Activated B cell treated with CpG ODN at 0.5 μM for 24 hours (primary cell): ENCODE data around the gene ADAMTS6. TPM values are rescaled to one million over a fixed set of nuclear protein-coding genes. Genes with fewer than 3 reads are reported as not detected.

Experiments used
- ATAC-seq: fragments of 200-7000 bp; cut with Tn5 transposase; one replicate; pipeline ENCODE4 v1.10.0; 2021; ENCODE audit warnings: low read depth, mild to moderate bottlenecking, moderate library complexity
- CTCF ChIA-PET: fragments of 350-600 bp; sonication (Branson Sonifier 250); formaldehyde crosslinking; loops from one replicate; lab custom pipeline; 2021; ENCODE audit warnings: antibody characterized with exemption; lab: Charles Lee
- POLR2A ChIA-PET: fragments of 350-600 bp; sonication (Branson Sonifier 250); formaldehyde crosslinking; loops from one replicate; lab custom pipeline; 2021; ENCODE audit warnings: antibody characterized with exemption; lab: Charles Lee
- DNase-seq: peaks from one replicate; pipeline ENCODE4 v3.0.0; 2022
- H3K27ac Mint-ChIP-seq: one replicate; pipeline ENCODE4 v1.8.0; 2020; ENCODE audit warnings: mixed read lengths
- H3K27me3 Mint-ChIP-seq: one replicate; pipeline ENCODE4 v1.8.0; 2021; ENCODE audit warnings: mixed read lengths
- H3K36me3 Mint-ChIP-seq: one replicate; pipeline ENCODE4 v1.8.0; 2021; ENCODE audit warnings: low read depth, mixed read lengths
- H3K4me1 Mint-ChIP-seq: one replicate; pipeline ENCODE4 v1.8.0; 2021; ENCODE audit warnings: mixed read lengths
- H3K4me3 Mint-ChIP-seq: one replicate; pipeline ENCODE4 v1.8.0; 2020; ENCODE audit warnings: mild to moderate bottlenecking, mixed read lengths
- H3K9me3 Mint-ChIP-seq: one replicate; pipeline ENCODE4 v1.8.0; 2020; ENCODE audit warnings: mixed read lengths
- intact Hi-C: fragments of 100-400 bp; cut with micrococcal nuclease; formaldehyde crosslinking; loops from one replicate; pipeline ENCODE4 v1.15.1; 2024
- total RNA-seq: library from RNA; stranded (reverse); gene quantifications from 2 replicates; pipeline ENCODE4 v1.2.3, GENCODE V29; 2022
- TF ChIP-seq, protein P1 (sequence below): fragments of 200-600 bp; IDR thresholded peaks from one replicate; pipeline ENCODE4 v1.8.0; 2022; ENCODE audit warnings: antibody characterized with exemption, mild to moderate bottlenecking

ADAMTS6 gene
- total RNA-seq, 1 donor from 2014 or later: 3.2 TPM

DNA sequence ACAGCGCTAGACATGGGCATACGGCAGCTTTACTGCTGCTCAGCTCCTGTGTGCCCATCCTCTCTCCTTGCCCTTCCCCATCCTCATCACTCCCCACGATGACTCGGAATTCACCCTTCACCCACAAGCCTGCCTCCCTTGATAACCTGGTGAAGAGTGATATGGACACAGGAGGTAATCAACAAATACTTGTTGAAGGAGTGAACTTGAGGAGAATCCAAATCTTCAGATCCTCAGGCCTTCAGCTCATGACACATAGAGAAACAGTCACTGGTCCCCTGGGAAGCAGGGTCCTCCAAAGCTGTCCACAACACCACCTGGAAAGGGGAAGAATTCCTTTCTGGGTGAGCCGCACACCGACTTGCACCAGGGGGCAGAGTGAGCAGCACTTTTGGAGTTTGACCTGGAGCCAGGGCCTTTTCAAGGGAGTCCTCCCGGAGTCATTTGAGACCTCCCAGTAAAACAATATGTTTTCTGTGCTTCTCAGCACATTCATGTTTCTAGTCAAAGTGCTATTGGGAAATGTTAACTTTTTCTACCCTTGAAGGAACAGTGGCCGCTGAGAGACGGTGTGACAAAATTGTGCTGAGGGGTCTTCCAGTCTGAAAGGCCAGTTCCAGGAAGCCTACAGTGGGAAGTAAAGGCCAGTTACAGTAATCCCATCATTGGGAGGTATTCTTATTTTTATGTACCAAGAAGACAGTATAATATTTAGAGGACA lies 380.6 kb downstream of the ADAMTS6 start:
- TF ChIP-seq, protein P1, sequence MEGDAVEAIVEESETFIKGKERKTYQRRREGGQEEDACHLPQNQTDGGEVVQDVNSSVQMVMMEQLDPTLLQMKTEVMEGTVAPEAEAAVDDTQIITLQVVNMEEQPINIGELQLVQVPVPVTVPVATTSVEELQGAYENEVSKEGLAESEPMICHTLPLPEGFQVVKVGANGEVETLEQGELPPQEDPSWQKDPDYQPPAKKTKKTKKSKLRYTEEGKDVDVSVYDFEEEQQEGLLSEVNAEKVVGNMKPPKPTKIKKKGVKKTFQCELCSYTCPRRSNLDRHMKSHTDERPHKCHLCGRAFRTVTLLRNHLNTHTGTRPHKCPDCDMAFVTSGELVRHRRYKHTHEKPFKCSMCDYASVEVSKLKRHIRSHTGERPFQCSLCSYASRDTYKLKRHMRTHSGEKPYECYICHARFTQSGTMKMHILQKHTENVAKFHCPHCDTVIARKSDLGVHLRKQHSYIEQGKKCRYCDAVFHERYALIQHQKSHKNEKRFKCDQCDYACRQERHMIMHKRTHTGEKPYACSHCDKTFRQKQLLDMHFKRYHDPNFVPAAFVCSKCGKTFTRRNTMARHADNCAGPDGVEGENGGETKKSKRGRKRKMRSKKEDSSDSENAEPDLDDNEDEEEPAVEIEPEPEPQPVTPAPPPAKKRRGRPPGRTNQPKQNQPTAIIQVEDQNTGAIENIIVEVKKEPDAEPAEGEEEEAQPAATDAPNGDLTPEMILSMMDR: no peak
- ChIA-PET POLR2A (interaction anchor here (1.3 kb wide), 1 partner anchor 381 kb away, joined by 4 read pairs; no protein-coding TSS in a partner anchor), CTCF (interaction anchor here (2.5 kb wide), 1 partner anchor 382 kb away, joined by 9 read pairs; no protein-coding TSS in a partner anchor)
- Mint-ChIP-seq H3K36me3 (no peaks in the 10 kb centered on the region), H3K4me1 (peaks cover 27% of the 10 kb centered on the region), H3K4me3 (peak overlapping the region; percentile 88), H3K27ac (peak overlapping the region; percentile 51), H3K27me3 (no peaks in the 10 kb centered on the region), H3K9me3 (no peaks in the 10 kb centered on the region)
- ATAC-seq (no peak), DNase-seq (no peak)
- intact Hi-C loops: loop anchor here (5.0 to 10.0 kb wide), 4 partner anchors 34 to 524 kb away; partner anchors contain the start of genes CENPK, PPWD1, SHLD3 and TRAPPC13

Other genes starting within 250 kb of the ADAMTS6 start
- 10.7 and 15.1 TPM in 2 replicates for gene CENPK, start 81.2 kb upstream of the ADAMTS6 start, total RNA-seq
- gene PPWD1, start 81.4 kb upstream of the ADAMTS6 start, total RNA-seq: 57.8 and 69.7 TPM in 2 replicates
- gene TRIM23, start 142.4 kb upstream of the ADAMTS6 start, total RNA-seq: 11.7 and 13.0 TPM in 2 replicates
- gene SHLD3, start 143.1 kb upstream of the ADAMTS6 start, total RNA-seq: 5.7 and 6.2 TPM in 2 replicates
- gene TRAPPC13, start 143.1 kb upstream of the ADAMTS6 start, total RNA-seq: 19.3 and 29.0 TPM in 2 replicates
- 7.1 and 9.5 TPM in 2 replicates for gene SGTB, start 240.2 kb upstream of the ADAMTS6 start, total RNA-seq
- gene NLN, start 240.3 kb upstream of the ADAMTS6 start, total RNA-seq: 14.2 and 16.5 TPM in 2 replicates